Panc1 (cell line): ENCODE measurements around the gene TAS2R1.

Experiments
- CTCF ChIP-seq: fragments of 450-650 bp; IDR thresholded peaks from 2 replicates; pipeline ENCODE4 v1.5.1; 2017; ENCODE audit warnings: mild to moderate bottlenecking
- POLR2AphosphoS5 ChIP-seq: IDR thresholded peaks from 2 replicates; pipeline ENCODE4 v1.6.1; 2012; ENCODE audit warnings: mild to moderate bottlenecking, low read depth, low read length, moderate library complexity
- REST ChIP-seq, 2 experiments: IDR thresholded peaks; 2 replicates each; pipeline ENCODE4 v1.6.1; 2011 to 2012; ENCODE audit warnings: low read depth in 2 of 2, control low read depth in 1 of 2, low read length in 1 of 2, mild to moderate bottlenecking in 1 of 2, moderate library complexity in 1 of 2; ENCODE audit not compliant: insufficient read depth in 1 of 2
- SIN3A ChIP-seq: IDR thresholded peaks from 2 replicates; pipeline ENCODE4 v1.6.1; 2012; ENCODE audit warnings: low read depth, mild to moderate bottlenecking, low read length, moderate library complexity, borderline replicate concordance; ENCODE audit not compliant: insufficient read depth
- TCF7L2 ChIP-seq: IDR thresholded peaks from 2 replicates; pipeline ENCODE4 v1.6.1; 2011; ENCODE audit warnings: mild to moderate bottlenecking, low read depth, low read length, inconsistent platforms

GRCh38 chr5:9658706-9659105, 28.6 kb upstream of the TAS2R1 start:
- TF ChIP-seq CTCF (no peak), TCF7L2 (no peak), POLR2AphosphoS5 (no peak), SIN3A (no peak), REST (IDR thresholded peaks at IDR 0.05; ENCODE audit: insufficient read depth in 1 of 2, low read depth in 2 of 2, low read length in 1 of 2) (no peak)
